HG03196 (cell line): ENCODE measurements around the gene NAGK.
"Not testable (repeated sequence)": the region's sequence is repeated elsewhere in the genome, so short reads cannot be mapped to it uniquely, and the experiment has no call there.

Experiments used
- ATAC-seq: cut with Tn5 transposase; IDR thresholded peaks from one replicate; pipeline ENCODE4 v1.9.1; 2021; ENCODE audit not compliant: unreplicated experiment

NAGK gene

GRCh38 chr2:71067567-71068217 is 756 bp upstream of the NAGK start:
- peak; percentile 2 for ATAC-seq

GRCh38 chr2:71069376-71069775 is 928 bp downstream of the NAGK start:
- ATAC-seq, result no peak

GRCh38 chr2:71070294-71071093 is 2.0 kb downstream of the NAGK start:
- ATAC-seq, result no peak

GRCh38 chr2:71071681-71072398 is 3.4 kb downstream of the NAGK start:
- ATAC-seq, result peak; percentile 36

- ATAC-seq, result no peak
These were observed 4.0 kb downstream of the NAGK start for GRCh38 chr2:71072492-71072891.

GRCh38 chr2:71073475-71073874 is 5.0 kb downstream of the NAGK start:
- ATAC-seq, result no peak

- ATAC-seq, result no peak
These were observed 6.5 kb downstream of the NAGK start for GRCh38 chr2:71074893-71075395.

GRCh38 chr2:71078624-71079023 is 10.2 kb downstream of the NAGK start:
- ATAC-seq, result no peak

- ATAC-seq, result no peak
These were observed 14.2 kb downstream of the NAGK start for GRCh38 chr2:71082402-71083252.

- not testable (repeated sequence) for ATAC-seq
These were observed 14.8 kb downstream of the NAGK start for GRCh38 chr2:71083297-71083696.

- not testable (repeated sequence) for ATAC-seq
These were observed 15.4 kb downstream of the NAGK start for GRCh38 chr2:71083752-71084312.

GRCh38 chr2:71085325-71086003 is 17.0 kb downstream of the NAGK start:
- ATAC-seq, result not testable (repeated sequence)

- not testable (repeated sequence) for ATAC-seq
These were observed 21.0 kb downstream of the NAGK start for GRCh38 chr2:71089475-71089874.

- not testable (repeated sequence) for ATAC-seq
These were observed 23.4 kb downstream of the NAGK start for GRCh38 chr2:71091808-71092207.

- ATAC-seq, result not testable (repeated sequence)
These were observed 24.2 kb downstream of the NAGK start for GRCh38 chr2:71092491-71093260.

- ATAC-seq, result no peak
These were observed 31.9 kb downstream of the NAGK start for GRCh38 chr2:71100195-71100964.

- ATAC-seq, result no peak
These were observed 33.2 kb downstream of the NAGK start for GRCh38 chr2:71101656-71102055.

- no peak for ATAC-seq
These were observed 34.7 kb downstream of the NAGK start for GRCh38 chr2:71102981-71103681.
